Naive thymus-derived CD4-positive, alpha-beta T cell (primary cell): ENCODE measurements around the gene GRM2. TPM values are rescaled to one million over a fixed set of nuclear protein-coding genes. Genes with fewer than 3 reads are reported as not detected.
A peak's percentile ranks its signal among the peaks of the same experiment; 100 is the strongest.

Experiments used
- ATAC-seq: fragments of 150-1000 bp; cut with Tn5 transposase; 2 replicates; pipeline ENCODE4 v1.10.0; 2021; ENCODE audit warnings: mild to moderate bottlenecking, moderate library complexity
- CTCF ChIA-PET: fragments of 350-600 bp; sonication (Branson Sonifier 250); formaldehyde crosslinking; loops from one replicate; lab custom pipeline; 2021; ENCODE audit warnings: antibody characterized with exemption; lab: Charles Lee
- POLR2A ChIA-PET: fragments of 350-600 bp; sonication (Branson Sonifier 250); formaldehyde crosslinking; loops from one replicate; lab custom pipeline; 2021; ENCODE audit warnings: antibody characterized with exemption, inconsistent platforms; lab: Charles Lee
- DNase-seq, 9 donors: peaks; one replicate each; pipeline versions ENCODE4 v3.0.0 to v3.0.0-alpha.2; 2020 to 2022; ENCODE audit warnings: mixed read lengths in 1 of 9
- H3K27ac ChIP-seq: one replicate; pipeline ENCODE4 v1.7.0; 2013; ENCODE audit warnings: mild to moderate bottlenecking, low read depth, low read length, moderate library complexity
- H3K27me3 ChIP-seq, 2 donors: one replicate each; pipeline ENCODE4 v1.7.0; 2013; ENCODE audit warnings: low read length in 2 of 2, mild to moderate bottlenecking in 2 of 2, moderate library complexity in 2 of 2; ENCODE audit not compliant: control insufficient read depth in 2 of 2, insufficient read depth in 2 of 2
- H3K36me3 ChIP-seq, 3 experiments: 1 replicate in 2 of 3; 2 replicates in 1 of 3; pipeline ENCODE4 v1.7.0; 2013; ENCODE audit warnings: low read length in 3 of 3, mild to moderate bottlenecking in 3 of 3, moderate library complexity in 1 of 3; ENCODE audit not compliant: insufficient read depth in 3 of 3, control insufficient read depth in 2 of 3
- H3K4me1 ChIP-seq, 2 donors: one replicate each; pipeline ENCODE4 v1.7.0; 2013; ENCODE audit warnings: low read length in 2 of 2, mild to moderate bottlenecking in 2 of 2, moderate library complexity in 1 of 2; ENCODE audit not compliant: control insufficient read depth in 2 of 2, insufficient read depth in 2 of 2
- H3K4me3 ChIP-seq: 2 replicates; pipeline ENCODE4 v1.7.0; 2013; ENCODE audit warnings: mild to moderate bottlenecking, low read length
- H3K9me3 ChIP-seq, 3 experiments: 1 replicate in 2 of 3; 2 replicates in 1 of 3; pipeline ENCODE4 v1.7.0; 2013; ENCODE audit warnings: low read length in 3 of 3; ENCODE audit not compliant: control insufficient read depth in 2 of 3
- H3K27ac Mint-ChIP-seq, 9 donors: one replicate each; pipeline ENCODE4 v1.8.0; 2020 to 2022; ENCODE audit warnings: mixed read lengths in 9 of 9, mild to moderate bottlenecking in 8 of 9, moderate library complexity in 5 of 9, inconsistent platforms in 2 of 9
- H3K27me3 Mint-ChIP-seq, 5 donors: one replicate each; pipeline ENCODE4 v1.8.0; 2021 to 2022; ENCODE audit warnings: mixed read lengths in 5 of 5, mild to moderate bottlenecking in 1 of 5
- H3K36me3 Mint-ChIP-seq, 5 donors: one replicate each; pipeline ENCODE4 v1.8.0; 2020 to 2022; ENCODE audit warnings: mixed read lengths in 5 of 5, mild to moderate bottlenecking in 3 of 5, inconsistent platforms in 1 of 5
- H3K4me1 Mint-ChIP-seq, 7 donors: one replicate each; pipeline ENCODE4 v1.8.0; 2020 to 2022; ENCODE audit warnings: mixed read lengths in 7 of 7, mild to moderate bottlenecking in 3 of 7, inconsistent platforms in 1 of 7
- H3K4me3 Mint-ChIP-seq, 10 donors: one replicate each; pipeline ENCODE4 v1.8.0; 2020 to 2022; ENCODE audit warnings: mild to moderate bottlenecking in 10 of 10, mixed read lengths in 10 of 10, moderate library complexity in 6 of 10, inconsistent platforms in 2 of 10
- H3K9me3 Mint-ChIP-seq, 11 donors: one replicate each; pipeline ENCODE4 v1.8.0; 2020 to 2022; ENCODE audit warnings: mixed read lengths in 11 of 11, mild to moderate bottlenecking in 4 of 11, inconsistent platforms in 1 of 11, moderate library complexity in 1 of 11
- intact Hi-C, 2 donors: fragments of 100-400 bp; cut with micrococcal nuclease; formaldehyde crosslinking; loops; one replicate each; pipeline ENCODE4 v1.15.1; 2023
- polyA plus RNA-seq, 2 donors: library from polyadenylated mRNA; unstranded; fragments of 300-500 nt; fragmentation: Illumina TruSeq; gene quantifications; one replicate each; pipeline ENCODE4 v1.2.3, GENCODE V29; 2021
- total RNA-seq, 6 experiments: library from RNA in 5 of 6; stranded (reverse) in 5 of 6; gene quantifications; 1 replicate in 5 of 6; 2 replicates in 1 of 6; pipeline ENCODE4 v1.2.3 and lab custom pipeline; 2021 to 2026

GRM2 gene
- total and polyA plus RNA-seq, 7 experiments from 2014 or later = 0.14 to 5.1 (median 3.0) TPM; not detected in 1

DNA sequence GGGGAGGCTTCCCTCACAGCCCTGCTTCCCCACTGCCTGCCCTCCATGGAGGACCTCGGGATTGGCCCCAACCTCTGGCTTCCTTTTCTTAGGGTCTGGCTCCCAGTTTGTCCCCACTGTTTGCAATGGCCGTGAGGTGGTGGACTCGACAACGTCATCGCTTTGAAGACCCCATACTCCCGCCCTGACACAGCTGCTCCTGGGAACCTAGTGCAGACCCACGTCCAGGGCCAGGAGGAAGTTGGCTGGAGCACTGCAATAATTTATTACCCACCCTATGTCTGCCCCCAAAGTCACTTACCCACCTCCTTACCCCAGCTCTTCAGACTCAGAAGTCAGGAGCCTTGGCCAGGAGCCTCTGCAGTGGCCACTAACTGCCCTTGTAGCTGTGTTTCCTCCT lies 11.1 kb downstream of the GRM2 start:
- Mint-ChIP-seq H3K4me3 (no peak overlapping the region), H3K36me3 (peaks cover 0 to 22% (median 6%) of the 10 kb centered on the region in 5 donors), H3K9me3 (no peaks in the 10 kb centered on the region), H3K27ac (no peak overlapping the region), H3K27me3 (no peaks in the 10 kb centered on the region), H3K4me1 (peaks cover 21 to 40% (median 35%) of the 10 kb centered on the region in 7 donors)
- no peaks in the 10 kb centered on the region for H3K27me3 ChIP-seq
- DNase-seq = no peak
- H3K27ac ChIP-seq = no peak overlapping the region
- no peaks in the 10 kb centered on the region for H3K36me3 ChIP-seq
- ChIA-PET POLR2A (no interaction called here), CTCF (no interaction called here)
- no peak overlapping the region for H3K4me3 ChIP-seq
- H3K4me1 ChIP-seq = peaks cover 14 to 20% of the 10 kb centered on the region in 2 donors
- intact Hi-C loops = loop anchor here in 1 of 2 donors (10.0 kb wide), 1 partner anchor 427 kb away; no protein-coding TSS in a partner anchor
- no peaks in the 10 kb centered on the region for H3K9me3 ChIP-seq
- ATAC-seq = no peak

DNA sequence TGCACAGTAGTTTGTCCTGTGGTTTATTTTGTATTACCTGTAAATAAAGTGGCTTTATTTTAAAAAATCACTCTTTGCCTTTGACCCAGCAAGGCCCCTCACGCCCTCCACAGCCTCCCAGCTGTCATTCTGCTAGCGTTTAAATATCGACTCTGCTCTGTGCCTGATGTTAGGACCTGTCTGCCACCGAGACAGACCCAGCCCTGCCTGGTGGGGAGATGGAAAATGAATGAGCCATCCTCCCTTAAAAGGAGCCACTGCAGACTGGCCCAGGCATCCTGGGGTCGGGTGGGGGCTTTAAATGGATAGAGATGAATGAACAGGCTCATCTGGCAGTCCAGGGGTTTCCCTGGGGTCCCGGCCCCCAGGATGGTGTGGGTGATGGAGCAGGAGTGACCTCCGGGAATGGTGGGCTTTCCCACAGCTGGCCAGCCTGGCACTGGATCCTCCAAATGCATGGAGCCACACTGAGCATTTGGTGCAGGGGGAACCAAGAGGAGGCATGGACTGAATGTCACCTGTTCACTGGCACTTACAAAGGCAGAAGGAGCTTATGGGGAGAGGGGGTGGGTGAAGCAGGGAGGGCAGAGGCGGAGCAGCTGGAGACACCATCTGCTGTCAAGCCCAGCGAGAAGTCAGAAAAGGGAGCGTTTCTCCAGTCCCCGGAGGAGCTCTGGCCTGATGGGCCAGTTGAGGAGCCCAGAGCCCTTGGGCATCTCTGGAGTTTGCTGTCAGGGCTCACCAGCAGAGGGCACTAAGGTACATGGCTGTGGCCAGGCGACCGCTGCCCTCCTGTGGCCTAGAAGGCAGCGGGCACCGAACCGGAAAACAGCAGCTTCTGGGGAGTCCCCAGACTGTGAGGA lies 11.9 kb downstream of the GRM2 start:
- ChIA-PET CTCF (interaction anchor here (0.9 kb wide), 1 partner anchor 217 kb away, joined by 4 read pairs; no protein-coding TSS in a partner anchor), POLR2A (no interaction called here)
- intact Hi-C loops = loop anchor here (1.0 to 10.0 kb wide), 2 partner anchors 82 to 426 kb away; no protein-coding TSS in a partner anchor
- Mint-ChIP-seq H3K27me3 (no peaks in the 10 kb centered on the region), H3K27ac (peak overlapping the region in 3 of 9 donors; percentile 17 to 59 (median 18)), H3K4me1 (peaks cover 21 to 40% (median 35%) of the 10 kb centered on the region in 7 donors), H3K36me3 (peaks cover 0 to 17% (median 6%) of the 10 kb centered on the region in 5 donors), H3K9me3 (no peaks in the 10 kb centered on the region), H3K4me3 (no peak overlapping the region)
- Histone ChIP-seq H3K4me3 (no peak overlapping the region), H3K27ac (no peak overlapping the region), H3K4me1 (peaks cover 14 to 20% of the 10 kb centered on the region in 2 donors), H3K36me3 (no peaks in the 10 kb centered on the region), H3K27me3 (no peaks in the 10 kb centered on the region), H3K9me3 (no peaks in the 10 kb centered on the region)
- DNase-seq = peak in 4 of 9 donors; percentile 6 to 71 (median 16)
- peak; percentile 84 for ATAC-seq

DNA sequence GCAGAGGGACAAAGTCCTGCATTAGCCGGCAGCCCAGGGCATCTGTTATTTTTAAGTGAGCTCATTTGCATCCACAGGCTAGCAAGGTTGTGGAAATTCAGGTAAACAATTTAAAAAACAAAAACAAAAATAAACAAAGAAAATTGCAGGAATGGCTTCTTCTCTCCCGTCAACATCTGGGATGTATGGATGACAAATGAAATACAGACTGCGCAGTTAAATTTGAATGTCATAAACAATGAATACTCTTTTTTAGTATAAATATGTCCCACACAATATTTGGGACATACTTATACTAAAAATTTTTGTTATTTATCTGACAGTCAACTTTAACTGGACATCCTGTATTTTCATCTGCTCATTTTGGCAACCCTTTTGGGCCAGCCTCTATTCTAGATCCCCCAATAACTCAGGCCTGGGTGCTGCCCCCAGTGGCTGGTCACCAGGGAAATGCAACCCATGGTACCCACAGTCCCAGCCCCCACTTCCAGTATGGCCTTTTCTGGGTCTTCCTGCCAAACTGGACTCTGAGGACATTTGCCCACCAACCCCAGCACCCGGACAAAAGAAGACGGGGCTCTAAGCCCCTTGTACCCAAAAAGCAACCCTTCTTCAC lies 12.7 kb downstream of the GRM2 start:
- no peaks in the 10 kb centered on the region for H3K27me3 Mint-ChIP-seq
- ChIA-PET POLR2A (no interaction called here), CTCF (interaction anchor here (0.7 to 0.9 kb wide), 2 partner anchors 71 to 218 kb away, joined by 3 to 4 read pairs; no protein-coding TSS in a partner anchor)
- H3K4me1 Mint-ChIP-seq = peaks cover 21 to 40% (median 35%) of the 10 kb centered on the region in 7 donors
- Histone ChIP-seq H3K9me3 (no peaks in the 10 kb centered on the region), H3K27me3 (no peaks in the 10 kb centered on the region), H3K27ac (no peak overlapping the region), H3K4me1 (peaks cover 14 to 20% of the 10 kb centered on the region in 2 donors), H3K4me3 (no peak overlapping the region), H3K36me3 (no peaks in the 10 kb centered on the region)
- H3K9me3 Mint-ChIP-seq = no peaks in the 10 kb centered on the region
- no peak for ATAC-seq
- peaks cover 0 to 9% (median 6%) of the 10 kb centered on the region in 5 donors for H3K36me3 Mint-ChIP-seq
- no peak for DNase-seq
- intact Hi-C loops = loop anchor here (1.0 to 10.0 kb wide), 2 partner anchors 81 to 425 kb away; no protein-coding TSS in a partner anchor
- peak overlapping the region in 4 of 9 donors; percentile 3 to 70 (median 36) for H3K27ac Mint-ChIP-seq
- no peak overlapping the region for H3K4me3 Mint-ChIP-seq

DNA sequence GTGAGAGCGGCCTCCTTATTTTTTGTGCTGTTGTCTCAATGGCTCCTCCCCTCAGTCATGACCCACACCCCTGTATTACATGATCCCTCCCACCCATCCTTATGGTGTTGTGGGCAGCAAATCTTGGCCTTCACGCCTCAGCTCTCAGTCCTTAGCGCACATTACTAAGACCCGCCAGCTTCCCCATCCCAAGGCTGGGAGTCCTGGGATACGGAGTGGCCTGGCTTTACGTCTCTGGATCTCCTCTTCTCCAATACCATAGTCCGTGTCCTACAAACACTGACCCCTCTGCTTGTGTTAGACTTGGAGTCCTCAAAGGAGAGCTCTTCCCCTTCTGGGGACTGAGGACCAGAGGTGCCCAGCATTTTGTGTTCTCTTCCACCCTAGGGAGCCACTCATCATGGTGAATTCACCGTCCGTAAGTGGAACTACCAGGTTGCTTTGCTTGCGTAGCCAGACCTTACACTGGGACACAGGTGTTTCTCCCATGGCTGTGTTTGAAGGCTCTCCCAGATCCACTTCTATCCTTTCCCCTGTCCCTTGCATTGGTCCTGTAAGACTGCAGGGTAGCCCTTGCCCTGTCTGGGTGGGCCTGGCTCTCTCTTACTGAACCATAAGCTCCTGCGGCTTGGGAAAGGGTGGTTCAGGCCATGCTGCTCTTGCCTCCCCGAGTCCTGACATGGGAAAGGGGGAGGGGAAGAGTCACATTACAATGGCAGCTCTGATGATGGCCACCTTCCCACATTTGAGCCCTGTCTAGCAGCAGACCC lies 13.6 kb downstream of the GRM2 start:
- Mint-ChIP-seq H3K4me1 (peaks cover 21 to 40% (median 35%) of the 10 kb centered on the region in 7 donors), H3K9me3 (no peaks in the 10 kb centered on the region), H3K27ac (peak overlapping the region in 8 of 9 donors; percentile 3 to 87 (median 66)), H3K36me3 (peaks cover 0 to 6% (median 4%) of the 10 kb centered on the region in 5 donors), H3K27me3 (no peaks in the 10 kb centered on the region), H3K4me3 (peak overlapping the region in 1 of 10 donors; percentile 50)
- CTCF ChIA-PET = interaction anchor here (0.7 kb wide), 1 partner anchor 72 kb away, joined by 3 read pairs; no protein-coding TSS in a partner anchor
- DNase-seq (no peak), ATAC-seq (no peak)
- POLR2A ChIA-PET = no interaction called here
- no peak overlapping the region for H3K4me3 ChIP-seq
- no peaks in the 10 kb centered on the region for H3K27me3 ChIP-seq
- H3K27ac ChIP-seq = no peak overlapping the region
- H3K9me3 ChIP-seq = no peaks in the 10 kb centered on the region
- no peaks in the 10 kb centered on the region for H3K36me3 ChIP-seq
- intact Hi-C loops = no loop called here
- peaks cover 14 to 20% of the 10 kb centered on the region in 2 donors for H3K4me1 ChIP-seq

DNA sequence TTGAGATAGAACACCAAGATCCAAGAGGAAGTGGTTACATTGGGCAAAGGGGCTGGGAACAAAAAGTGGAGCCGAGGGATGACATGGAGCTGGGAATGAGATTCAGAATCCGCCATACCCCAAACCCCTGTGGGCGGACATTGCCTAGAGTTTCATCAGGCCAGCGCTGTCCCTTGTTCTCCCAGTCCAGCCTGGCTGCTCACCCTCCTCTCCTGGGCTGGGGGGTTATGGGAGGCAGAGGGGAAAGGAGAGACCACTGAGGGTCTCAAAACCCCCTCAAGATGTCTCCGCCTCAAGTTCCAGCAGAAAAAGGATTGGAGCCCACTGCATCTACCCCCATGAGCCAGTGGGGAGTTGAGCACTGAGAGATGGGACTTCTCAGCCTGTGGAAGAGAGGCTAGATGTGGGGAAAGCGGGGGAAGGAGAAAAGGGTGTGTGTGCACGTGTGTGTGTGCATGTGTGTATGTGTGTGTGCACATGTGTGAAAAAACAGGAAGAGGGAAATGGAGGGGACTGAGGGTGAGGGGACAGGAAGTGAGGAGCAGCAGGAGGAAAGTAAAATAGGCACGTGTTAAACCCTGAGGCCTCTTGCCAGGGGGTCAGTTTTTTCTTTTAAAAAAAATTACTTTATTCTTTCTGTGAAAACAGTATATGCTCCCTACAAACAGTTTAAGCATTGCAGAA lies 14.3 kb downstream of the GRM2 start:
- CTCF ChIA-PET = no interaction called here
- Histone ChIP-seq H3K4me1 (peaks cover 14 to 20% of the 10 kb centered on the region in 2 donors), H3K36me3 (no peaks in the 10 kb centered on the region), H3K9me3 (no peaks in the 10 kb centered on the region), H3K27me3 (no peaks in the 10 kb centered on the region), H3K4me3 (no peak overlapping the region), H3K27ac (no peak overlapping the region)
- Mint-ChIP-seq H3K27me3 (no peaks in the 10 kb centered on the region), H3K36me3 (peaks cover 0 to 4% (median 0%) of the 10 kb centered on the region in 5 donors), H3K4me3 (peak overlapping the region in 5 of 10 donors; percentile 2 to 50 (median 12)), H3K9me3 (no peaks in the 10 kb centered on the region), H3K4me1 (peaks cover 21 to 40% (median 35%) of the 10 kb centered on the region in 7 donors), H3K27ac (peak overlapping the region in 8 of 9 donors; percentile 39 to 93 (median 76))
- intact Hi-C loops = no loop called here
- ATAC-seq (no peak), DNase-seq (no peak)
- POLR2A ChIA-PET = no interaction called here
